PC-9 (cell line): Measurements from ENCODE around the gene CDK6. TPM values are rescaled to one million over a fixed set of nuclear protein-coding genes. Genes with fewer than 3 reads are reported as not detected.
A peak's percentile ranks its signal among the peaks of the same experiment; 100 is the strongest.

Experiments used
- BruUV-seq: library from RNA; stranded (reverse); fragments of 400-500 nt; replicated peaks from 2 replicates; lab custom pipeline; 2021; lab: Mats Ljungman, UMichigan
- CTCF ChIA-PET: fragments of 300-600 bp; sonication (Branson Sonifier 250); formaldehyde crosslinking; loops from one replicate; lab custom pipeline; 2022; ENCODE audit warnings: antibody characterized with exemption; lab: Charles Lee
- POLR2A ChIA-PET: fragments of 300-600 bp; sonication (Branson Sonifier 250); formaldehyde crosslinking; loops from one replicate; lab custom pipeline; 2022; ENCODE audit warnings: antibody characterized with exemption; ENCODE audit not compliant: unreplicated experiment; lab: Charles Lee
- DNase-seq, 2 experiments: peaks; one replicate each; pipeline versions ENCODE4 v3.0.0 to v3.0.0-alpha.2; 2015 to 2022; ENCODE audit warnings: mixed read lengths in 1 of 2
- H2AFZ ChIP-seq: fragments of 200-600 bp; sonication (generic); 2 replicates; pipeline ENCODE4 v1.8.1; 2017; ENCODE audit warnings: antibody characterized with exemption
- H3F3A ChIP-seq: fragments of 200-600 bp; sonication (generic); 2 replicates; pipeline ENCODE4 v1.8.1; 2017; ENCODE audit warnings: antibody characterized with exemption, mild to moderate bottlenecking, low read depth; ENCODE audit not compliant: insufficient read depth
- H3K27ac ChIP-seq: fragments of 200-600 bp; sonication (generic); 2 replicates; pipeline ENCODE4 v1.6.1; 2016; ENCODE audit warnings: mixed run types
- H3K27me3 ChIP-seq: fragments of 200-600 bp; sonication (generic); 2 replicates; pipeline ENCODE4 v1.6.1; 2016; ENCODE audit warnings: low read depth, mixed run types; ENCODE audit not compliant: insufficient read depth
- H3K36me3 ChIP-seq: fragments of 200-600 bp; sonication (generic); 2 replicates; pipeline ENCODE4 v1.6.1; 2016; ENCODE audit warnings: low read depth, mixed run types
- H3K4me1 ChIP-seq: fragments of 200-600 bp; sonication (generic); replicated peaks from 2 replicates; pipeline ENCODE4 v1.6.1; 2016; ENCODE audit warnings: mixed run types; ENCODE audit not compliant: insufficient read depth
- H3K4me2 ChIP-seq: fragments of 200-600 bp; sonication (generic); 2 replicates; pipeline ENCODE4 v1.6.1; 2017; ENCODE audit warnings: mixed run types
- H3K4me3 ChIP-seq: fragments of 200-600 bp; sonication (generic); 2 replicates; pipeline ENCODE4 v1.6.1; 2016; ENCODE audit warnings: mixed run types
- H3K79me2 ChIP-seq: fragments of 200-600 bp; sonication (generic); 2 replicates; pipeline ENCODE4 v1.6.1; 2017; ENCODE audit warnings: low read depth, mixed run types
- H3K9me2 ChIP-seq: fragments of 200-600 bp; sonication (generic); 2 replicates; pipeline ENCODE4 v1.8.1; 2017; ENCODE audit warnings: mild to moderate bottlenecking; ENCODE audit not compliant: insufficient read depth
- H3K9me3 ChIP-seq: fragments of 200-600 bp; sonication (generic); 2 replicates; pipeline ENCODE4 v1.8.1; 2016; ENCODE audit warnings: low read depth; ENCODE audit not compliant: insufficient read depth
- H4K20me1 ChIP-seq: fragments of 200-600 bp; sonication (generic); 2 replicates; pipeline ENCODE4 v1.8.1; 2017; ENCODE audit not compliant: insufficient read depth
- CTCF ChIP-seq: fragments of 200-600 bp; sonication (generic); conservative IDR thresholded peaks from 2 replicates; pipeline ENCODE4 v1.6.1; 2017; ENCODE audit warnings: mixed run types, antibody characterized with exemption, mild to moderate bottlenecking, moderate library complexity
- EZH2 ChIP-seq: fragments of 200-600 bp; sonication (generic); IDR thresholded peaks from 2 replicates; pipeline ENCODE4 v1.8.0; 2017; ENCODE audit warnings: antibody characterized with exemption, low read depth
- intact Hi-C: fragments of 100-400 bp; cut with micrococcal nuclease; formaldehyde crosslinking; loops from one replicate; pipeline ENCODE4 v1.10.0; 2022; ENCODE audit not compliant: unreplicated experiment
- total RNA-seq: library from RNA; stranded (reverse); gene quantifications from 2 replicates; pipeline ENCODE4 v1.2.3, GENCODE V29; 2021

Gene CDK6
- total RNA-seq, 1 experiment from 2014 or later: 49.5 TPM

GRCh38 chr7:92563345-92563744 lies 273.0 kb downstream of the CDK6 start:
- no peak for DNase-seq
- no peak for TF ChIP-seq EZH2
- TF ChIP-seq CTCF: no peak
- Histone ChIP-seq H3K4me2 (no peak overlapping the region), H3K4me3 (no peak overlapping the region), H3K27ac (no peak overlapping the region), H3K79me2 (no peaks in the 10 kb centered on the region), H2AFZ (no peak overlapping the region), H3K9me2 (no peaks in the 10 kb centered on the region), H3K36me3 (peaks cover 51% of the 10 kb centered on the region), H3K27me3 (no peaks in the 10 kb centered on the region), H4K20me1 (0 out of 2 replicates have a peak, but pooled peaks cover 3% of the 10 kb centered on the region), H3F3A (peaks cover 18% of the 10 kb centered on the region), H3K9me3 (no peaks in the 10 kb centered on the region), H3K4me1 (no peaks in the 10 kb centered on the region)
- ChIA-PET CTCF (interaction anchor here (0.6 kb wide), 1 partner anchor 27 kb away, joined by 3 read pairs; the partner anchor contains the start of gene FAM133B), POLR2A (interaction anchor here (0.7 kb wide), 1 partner anchor 317 kb away, joined by 6 read pairs; no protein-coding TSS in a partner anchor)
- intact Hi-C loops: no loop called here
- BruUV-seq: no TSS peak

GRCh38 chr7:92560602-92561001 lies 275.8 kb downstream of the CDK6 start:
- no peak for DNase-seq

GRCh38 chr7:92557808-92558362 lies 278.5 kb downstream of the CDK6 start:
- TF ChIP-seq CTCF (no peak), EZH2 (no peak)
- intact Hi-C loops: no loop called here
- Histone ChIP-seq H3K9me2 (no peaks in the 10 kb centered on the region), H3K36me3 (peaks cover 13% of the 10 kb centered on the region), H3K4me2 (no peak overlapping the region), H4K20me1 (0 out of 2 replicates have a peak, but pooled peaks cover 3% of the 10 kb centered on the region), H2AFZ (no peak overlapping the region), H3K9me3 (no peaks in the 10 kb centered on the region), H3K4me1 (no peaks in the 10 kb centered on the region), H3K79me2 (no peaks in the 10 kb centered on the region), H3K4me3 (no peak overlapping the region), H3K27me3 (no peaks in the 10 kb centered on the region), H3K27ac (no peak overlapping the region), H3F3A (peaks cover 23% of the 10 kb centered on the region)
- no peak for DNase-seq
- BruUV-seq: TSS peak; percentile 6
- POLR2A ChIA-PET: no interaction called here
- CTCF ChIA-PET: no interaction called here

More at GRCh38 chr7:92560602-92561001, 275.8 kb downstream of the CDK6 start:
- no TSS peak for BruUV-seq
- Histone ChIP-seq H3K4me3 (no peak overlapping the region), H3F3A (peaks cover 23% of the 10 kb centered on the region), H3K9me3 (no peaks in the 10 kb centered on the region), H2AFZ (no peak overlapping the region), H3K27me3 (no peaks in the 10 kb centered on the region), H3K4me2 (no peak overlapping the region), H3K9me2 (no peaks in the 10 kb centered on the region), H3K79me2 (no peaks in the 10 kb centered on the region), H3K4me1 (no peaks in the 10 kb centered on the region), H4K20me1 (0 out of 2 replicates have a peak, but pooled peaks cover 3% of the 10 kb centered on the region), H3K36me3 (peaks cover 32% of the 10 kb centered on the region), H3K27ac (no peak overlapping the region)
- ChIA-PET POLR2A (interaction anchor here (0.7 kb wide), 1 partner anchor 535 kb away, joined by 3 read pairs; no protein-coding TSS in a partner anchor), CTCF (no interaction called here)
- intact Hi-C loops: no loop called here
- TF ChIP-seq EZH2 (no peak), CTCF (no peak)
